ENCODE measurements around the gene PRSS16. TPM values are rescaled to one million over a fixed set of nuclear protein-coding genes. Genes with fewer than 3 reads are reported as not detected.

Gene PRSS16
- total and polyA plus RNA-seq, 9 of the 15 experiments (the other 6 are each of a cell fraction or from before 2014, with no cell fraction given), result 4.5 to 21.3 (median 12.1) TPM

DNA sequence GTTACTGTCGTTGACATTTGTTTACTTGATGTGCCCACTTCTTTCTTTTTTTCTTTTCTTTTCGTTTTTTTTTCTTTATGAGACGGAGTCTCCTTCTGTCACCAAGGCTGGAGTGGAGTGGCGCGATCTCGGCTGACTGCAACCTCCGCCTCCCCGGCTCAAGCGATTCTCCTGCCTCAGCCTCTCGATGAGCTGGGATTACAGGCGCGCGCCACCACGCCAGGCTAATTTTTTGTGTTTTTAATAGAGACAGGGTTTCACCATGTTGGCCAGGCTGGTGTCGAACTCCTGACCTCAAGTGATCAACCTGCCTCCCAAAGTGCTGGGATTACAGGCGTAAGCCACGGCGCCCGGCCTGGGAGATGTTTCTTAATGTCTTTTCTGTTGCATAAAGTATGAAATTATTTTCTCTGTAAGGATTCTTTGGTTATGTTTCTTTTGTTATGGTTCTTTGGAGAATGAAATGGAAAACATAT is 33.3 kb upstream of the PRSS16 start (continued):
- no peak for TF ChIP-seq SREBF1 (IDR thresholded peaks at IDR 0.05; ENCODE audit: borderline replicate concordance, low read depth, low read length)
- TF ChIP-seq GABPB2 (CRISPR knock-in tag; conservative IDR thresholded peaks at IDR 0.05), result no peak
- no peak for TF ChIP-seq RFX1 (IDR thresholded peaks at IDR 0.05)
- TF ChIP-seq JUNB (CRISPR knock-in tag; conservative IDR thresholded peaks at IDR 0.05), result no peak
- TF ChIP-seq, protein P1, sequence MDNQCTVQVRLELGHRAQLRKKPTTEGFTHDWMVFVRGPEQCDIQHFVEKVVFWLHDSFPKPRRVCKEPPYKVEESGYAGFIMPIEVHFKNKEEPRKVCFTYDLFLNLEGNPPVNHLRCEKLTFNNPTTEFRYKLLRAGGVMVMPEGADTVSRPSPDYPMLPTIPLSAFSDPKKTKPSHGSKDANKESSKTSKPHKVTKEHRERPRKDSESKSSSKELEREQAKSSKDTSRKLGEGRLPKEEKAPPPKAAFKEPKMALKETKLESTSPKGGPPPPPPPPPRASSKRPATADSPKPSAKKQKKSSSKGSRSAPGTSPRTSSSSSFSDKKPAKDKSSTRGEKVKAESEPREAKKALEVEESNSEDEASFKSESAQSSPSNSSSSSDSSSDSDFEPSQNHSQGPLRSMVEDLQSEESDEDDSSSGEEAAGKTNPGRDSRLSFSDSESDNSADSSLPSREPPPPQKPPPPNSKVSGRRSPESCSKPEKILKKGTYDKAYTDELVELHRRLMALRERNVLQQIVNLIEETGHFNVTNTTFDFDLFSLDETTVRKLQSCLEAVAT (IDR thresholded peaks at IDR 0.05), result peak; percentile 52 to 70; a peak in 1 of 4 replicates
- no peak for TF ChIP-seq GTF2A2 (tag; IDR thresholded peaks at IDR 0.05)
- TF ChIP-seq FOXJ3 (CRISPR knock-in tag; IDR thresholded peaks at IDR 0.05), result no peak
- TF ChIP-seq HMG20B (CRISPR knock-in tag; IDR thresholded peaks at IDR 0.05), result no peak
- no peak for TF ChIP-seq YBX1 (IDR thresholded peaks at IDR 0.05)
- TF ChIP-seq, protein P2, sequence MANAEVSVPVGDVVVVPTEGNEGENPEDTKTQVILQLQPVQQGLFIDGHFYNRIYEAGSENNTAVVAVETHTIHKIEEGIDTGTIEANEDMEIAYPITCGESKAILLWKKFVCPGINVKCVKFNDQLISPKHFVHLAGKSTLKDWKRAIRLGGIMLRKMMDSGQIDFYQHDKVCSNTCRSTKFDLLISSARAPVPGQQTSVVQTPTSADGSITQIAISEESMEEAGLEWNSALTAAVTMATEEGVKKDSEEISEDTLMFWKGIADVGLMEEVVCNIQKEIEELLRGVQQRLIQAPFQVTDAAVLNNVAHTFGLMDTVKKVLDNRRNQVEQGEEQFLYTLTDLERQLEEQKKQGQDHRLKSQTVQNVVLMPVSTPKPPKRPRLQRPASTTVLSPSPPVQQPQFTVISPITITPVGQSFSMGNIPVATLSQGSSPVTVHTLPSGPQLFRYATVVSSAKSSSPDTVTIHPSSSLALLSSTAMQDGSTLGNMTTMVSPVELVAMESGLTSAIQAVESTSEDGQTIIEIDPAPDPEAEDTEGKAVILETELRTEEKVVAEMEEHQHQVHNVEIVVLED (CRISPR knock-in tag; IDR thresholded peaks at IDR 0.05), result no peak
- 0 out of 2 replicates have a peak, but pooled peaks have one; percentile 5 for TF ChIP-seq GABPB1 (CRISPR knock-in tag; IDR thresholded peaks at IDR 0.05)
- TF ChIP-seq, protein P3, sequence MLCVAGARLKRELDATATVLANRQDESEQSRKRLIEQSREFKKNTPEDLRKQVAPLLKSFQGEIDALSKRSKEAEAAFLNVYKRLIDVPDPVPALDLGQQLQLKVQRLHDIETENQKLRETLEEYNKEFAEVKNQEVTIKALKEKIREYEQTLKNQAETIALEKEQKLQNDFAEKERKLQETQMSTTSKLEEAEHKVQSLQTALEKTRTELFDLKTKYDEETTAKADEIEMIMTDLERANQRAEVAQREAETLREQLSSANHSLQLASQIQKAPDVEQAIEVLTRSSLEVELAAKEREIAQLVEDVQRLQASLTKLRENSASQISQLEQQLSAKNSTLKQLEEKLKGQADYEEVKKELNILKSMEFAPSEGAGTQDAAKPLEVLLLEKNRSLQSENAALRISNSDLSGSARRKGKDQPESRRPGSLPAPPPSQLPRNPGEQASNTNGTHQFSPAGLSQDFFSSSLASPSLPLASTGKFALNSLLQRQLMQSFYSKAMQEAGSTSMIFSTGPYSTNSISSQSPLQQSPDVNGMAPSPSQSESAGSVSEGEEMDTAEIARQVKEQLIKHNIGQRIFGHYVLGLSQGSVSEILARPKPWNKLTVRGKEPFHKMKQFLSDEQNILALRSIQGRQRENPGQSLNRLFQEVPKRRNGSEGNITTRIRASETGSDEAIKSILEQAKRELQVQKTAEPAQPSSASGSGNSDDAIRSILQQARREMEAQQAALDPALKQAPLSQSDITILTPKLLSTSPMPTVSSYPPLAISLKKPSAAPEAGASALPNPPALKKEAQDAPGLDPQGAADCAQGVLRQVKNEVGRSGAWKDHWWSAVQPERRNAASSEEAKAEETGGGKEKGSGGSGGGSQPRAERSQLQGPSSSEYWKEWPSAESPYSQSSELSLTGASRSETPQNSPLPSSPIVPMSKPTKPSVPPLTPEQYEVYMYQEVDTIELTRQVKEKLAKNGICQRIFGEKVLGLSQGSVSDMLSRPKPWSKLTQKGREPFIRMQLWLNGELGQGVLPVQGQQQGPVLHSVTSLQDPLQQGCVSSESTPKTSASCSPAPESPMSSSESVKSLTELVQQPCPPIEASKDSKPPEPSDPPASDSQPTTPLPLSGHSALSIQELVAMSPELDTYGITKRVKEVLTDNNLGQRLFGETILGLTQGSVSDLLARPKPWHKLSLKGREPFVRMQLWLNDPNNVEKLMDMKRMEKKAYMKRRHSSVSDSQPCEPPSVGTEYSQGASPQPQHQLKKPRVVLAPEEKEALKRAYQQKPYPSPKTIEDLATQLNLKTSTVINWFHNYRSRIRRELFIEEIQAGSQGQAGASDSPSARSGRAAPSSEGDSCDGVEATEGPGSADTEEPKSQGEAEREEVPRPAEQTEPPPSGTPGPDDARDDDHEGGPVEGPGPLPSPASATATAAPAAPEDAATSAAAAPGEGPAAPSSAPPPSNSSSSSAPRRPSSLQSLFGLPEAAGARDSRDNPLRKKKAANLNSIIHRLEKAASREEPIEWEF (CRISPR knock-in tag; IDR thresholded peaks at IDR 0.05), result no peak
- no peak for TF ChIP-seq ELF2 (CRISPR knock-in tag; IDR thresholded peaks at IDR 0.05)
- TF ChIP-seq BCOR (IDR thresholded peaks at IDR 0.05), result peak; percentile 90
- TF ChIP-seq HDGF (IDR thresholded peaks at IDR 0.05), result 0 out of 2 replicates have a peak, but pooled peaks have one; percentile 19
- TF ChIP-seq ZNF431 (CRISPR knock-in tag; IDR thresholded peaks at IDR 0.05), result no peak
- no peak for TF ChIP-seq KLF16 (IDR thresholded peaks at IDR 0.05)
- no peak for TF ChIP-seq KDM2B (CRISPR knock-in tag; IDR thresholded peaks at IDR 0.05)
- no peak for TF ChIP-seq BACH1 (tag; IDR thresholded peaks at IDR 0.05)
- no peak; the same call in 1 of the 2 replicates for TF ChIP-seq ARID1B (IDR thresholded peaks at IDR 0.05)
- no peak for TF ChIP-seq NCOA4 (IDR thresholded peaks at IDR 0.05; ENCODE audit: partially characterized antibody)
- TF ChIP-seq FOXA1 (IDR thresholded peaks at IDR 0.05; ENCODE audit: borderline replicate concordance), result no peak
- no peak for TF ChIP-seq ZBTB17 (CRISPR knock-in tag; IDR thresholded peaks at IDR 0.05)
- peak; percentile 89 for TF ChIP-seq HLTF (IDR thresholded peaks at IDR 0.05)
- TF ChIP-seq NR1H2 (CRISPR knock-in tag; IDR thresholded peaks at IDR 0.05), result 0 out of 2 replicates have a peak, but pooled peaks have one; percentile 33
- peak; percentile 40; the same call in 1 of the 2 replicates for TF ChIP-seq NCOA1 (IDR thresholded peaks at IDR 0.05; ENCODE audit: low read depth)

All from K562 (cell line).